Suprapubic skin (tissue), 4 donors: ENCODE results near the gene TFAP2C. TPM values are rescaled to one million over a fixed set of nuclear protein-coding genes. Genes with fewer than 3 reads are reported as not detected.

ENCODE experiments used
- DNase-seq, 2 donors: peaks; one replicate each; pipeline ENCODE4 v3.0.0-alpha.2; 2019; ENCODE audit warnings: low spot score in 2 of 2
- H3K27ac ChIP-seq: fragments of 200-600 bp; sonication (generic); one replicate; pipeline ENCODE4 v1.5.1; 2019
- H3K27me3 ChIP-seq: fragments of 200-600 bp; sonication (generic); one replicate; pipeline ENCODE4 v1.5.1; 2019
- H3K36me3 ChIP-seq: fragments of 200-600 bp; sonication (generic); one replicate; pipeline ENCODE4 v1.5.1; 2019
- H3K4me1 ChIP-seq: fragments of 200-600 bp; sonication (generic); one replicate; pipeline ENCODE4 v1.5.1; 2019
- H3K4me3 ChIP-seq: fragments of 200-600 bp; sonication (generic); one replicate; pipeline ENCODE4 v1.5.1; 2019; ENCODE audit warnings: mild to moderate bottlenecking
- H3K9me3 ChIP-seq: fragments of 200-600 bp; sonication (generic); one replicate; pipeline ENCODE4 v1.5.1; 2019
- EP300 ChIP-seq: sonication (generic); formaldehyde crosslinking; IDR thresholded peaks from one replicate; pipeline ENCODE4 v1.6.1; 2017; ENCODE audit warnings: antibody characterized with exemption
- POLR2A ChIP-seq, 2 donors: fragments of 450-650 bp; IDR thresholded peaks; one replicate each; pipeline ENCODE4 v1.6.1; 2017; ENCODE audit warnings: antibody characterized with exemption in 2 of 2, mild to moderate bottlenecking in 2 of 2, moderate library complexity in 2 of 2
- POLR2AphosphoS5 ChIP-seq, 3 donors: sonication (generic); formaldehyde crosslinking; IDR thresholded peaks; one replicate each; pipeline ENCODE4 v1.6.1; 2017; ENCODE audit warnings: antibody characterized with exemption in 3 of 3
- WGBS: methylation state at CpG from one replicate; pipeline ENCODE4 v1.1.5; 2018; 5-methylcytosine and 5-hydroxymethylcytosine counted together
- total RNA-seq, 4 donors: library from RNA; depleted of rRNA; stranded (reverse); fragments of >200 nt; gene quantifications; one replicate each; pipeline ENCODE4 v1.1.0, GENCODE V29; 2016
- TF ChIP-seq, protein P1 (sequence below), 2 donors: fragments of 200-600 bp in 1 of 2; fragments of 450-650 bp in 1 of 2; sonication (generic) in 1 of 2; IDR thresholded peaks; one replicate each; pipeline ENCODE4 v1.5.1; 2016 to 2019; ENCODE audit warnings: antibody characterized with exemption in 2 of 2, mild to moderate bottlenecking in 1 of 2, moderate library complexity in 1 of 2

Gene TFAP2C
- total RNA-seq, 4 donors from 2014 or later: 79.0 to 100 (median 88.6) TPM

DNA sequence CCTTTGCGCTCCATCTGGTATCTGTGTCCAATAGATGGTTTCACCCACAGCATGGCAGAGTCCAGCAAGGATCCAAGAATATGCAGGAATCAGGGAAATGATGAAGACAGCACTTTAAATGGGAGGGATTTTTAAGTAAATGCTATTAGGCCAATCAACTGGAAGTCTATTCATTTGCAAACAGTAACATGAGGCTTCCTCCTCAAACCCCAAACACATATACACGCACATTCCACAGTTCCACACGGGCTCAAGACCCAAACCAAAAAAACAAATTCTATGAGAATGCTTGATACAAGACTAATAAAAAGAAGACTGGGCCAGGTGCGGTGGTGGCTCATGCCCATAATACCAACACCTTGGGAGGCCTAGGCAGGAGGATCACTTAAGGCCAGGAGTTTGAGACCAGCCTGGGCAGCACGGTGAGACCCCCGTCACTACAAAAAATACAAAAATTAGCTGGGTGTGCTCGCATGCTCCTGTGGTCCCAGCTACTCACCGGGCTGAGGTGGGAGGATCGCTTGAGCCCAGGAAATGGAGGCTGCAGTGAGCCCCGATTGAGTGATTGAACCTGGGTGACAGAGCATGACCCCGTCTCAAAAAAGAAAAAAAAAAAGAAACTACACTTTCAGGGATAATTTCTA lies 21.9 kb upstream of the TFAP2C start:
- Histone ChIP-seq H3K27ac (no peak overlapping the region), H3K27me3 (no peaks in the 10 kb centered on the region), H3K9me3 (no peaks in the 10 kb centered on the region), H3K36me3 (no peaks in the 10 kb centered on the region), H3K4me3 (no peak overlapping the region), H3K4me1 (no peaks in the 10 kb centered on the region)
- 91% methylated on average over 11 of the region's 11 CpGs for WGBS
- no peak for TF ChIP-seq EP300
- TF ChIP-seq, protein P1, sequence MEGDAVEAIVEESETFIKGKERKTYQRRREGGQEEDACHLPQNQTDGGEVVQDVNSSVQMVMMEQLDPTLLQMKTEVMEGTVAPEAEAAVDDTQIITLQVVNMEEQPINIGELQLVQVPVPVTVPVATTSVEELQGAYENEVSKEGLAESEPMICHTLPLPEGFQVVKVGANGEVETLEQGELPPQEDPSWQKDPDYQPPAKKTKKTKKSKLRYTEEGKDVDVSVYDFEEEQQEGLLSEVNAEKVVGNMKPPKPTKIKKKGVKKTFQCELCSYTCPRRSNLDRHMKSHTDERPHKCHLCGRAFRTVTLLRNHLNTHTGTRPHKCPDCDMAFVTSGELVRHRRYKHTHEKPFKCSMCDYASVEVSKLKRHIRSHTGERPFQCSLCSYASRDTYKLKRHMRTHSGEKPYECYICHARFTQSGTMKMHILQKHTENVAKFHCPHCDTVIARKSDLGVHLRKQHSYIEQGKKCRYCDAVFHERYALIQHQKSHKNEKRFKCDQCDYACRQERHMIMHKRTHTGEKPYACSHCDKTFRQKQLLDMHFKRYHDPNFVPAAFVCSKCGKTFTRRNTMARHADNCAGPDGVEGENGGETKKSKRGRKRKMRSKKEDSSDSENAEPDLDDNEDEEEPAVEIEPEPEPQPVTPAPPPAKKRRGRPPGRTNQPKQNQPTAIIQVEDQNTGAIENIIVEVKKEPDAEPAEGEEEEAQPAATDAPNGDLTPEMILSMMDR (IDR thresholded peaks at IDR 0.05): no peak
- TF ChIP-seq POLR2AphosphoS5 (IDR thresholded peaks at IDR 0.05): no peak
- DNase-seq: no peak

DNA sequence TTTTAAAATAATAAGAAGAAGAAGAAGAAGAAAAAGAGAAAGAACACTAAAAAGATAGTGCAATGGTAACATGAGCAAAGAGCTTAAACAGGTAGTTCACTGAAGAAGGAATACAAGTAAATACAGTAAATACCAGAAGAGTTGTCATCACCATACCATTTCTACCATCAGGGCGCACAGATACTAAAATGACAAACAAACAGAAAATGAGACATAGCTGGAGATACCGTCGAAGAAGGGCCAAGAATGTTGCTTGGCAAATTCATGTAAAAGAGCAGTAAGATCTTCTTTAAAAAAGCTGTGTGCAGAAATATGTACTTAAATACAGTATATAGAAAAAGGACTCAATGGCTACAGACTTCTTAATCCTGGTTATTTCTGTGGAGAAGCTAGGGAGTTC lies 20.7 kb upstream of the TFAP2C start:
- Histone ChIP-seq H3K27ac (no peak overlapping the region), H3K36me3 (no peaks in the 10 kb centered on the region), H3K4me3 (no peak overlapping the region), H3K9me3 (no peaks in the 10 kb centered on the region), H3K27me3 (no peaks in the 10 kb centered on the region), H3K4me1 (no peaks in the 10 kb centered on the region)
- no peak for DNase-seq
- 94% methylated on average over 3 of the region's 3 CpGs for WGBS
- TF ChIP-seq POLR2A (IDR thresholded peaks at IDR 0.05) (no peak), POLR2AphosphoS5 (IDR thresholded peaks at IDR 0.05) (no peak), EP300 (no peak)
- TF ChIP-seq, protein P1 (IDR thresholded peaks at IDR 0.05): no peak

DNA sequence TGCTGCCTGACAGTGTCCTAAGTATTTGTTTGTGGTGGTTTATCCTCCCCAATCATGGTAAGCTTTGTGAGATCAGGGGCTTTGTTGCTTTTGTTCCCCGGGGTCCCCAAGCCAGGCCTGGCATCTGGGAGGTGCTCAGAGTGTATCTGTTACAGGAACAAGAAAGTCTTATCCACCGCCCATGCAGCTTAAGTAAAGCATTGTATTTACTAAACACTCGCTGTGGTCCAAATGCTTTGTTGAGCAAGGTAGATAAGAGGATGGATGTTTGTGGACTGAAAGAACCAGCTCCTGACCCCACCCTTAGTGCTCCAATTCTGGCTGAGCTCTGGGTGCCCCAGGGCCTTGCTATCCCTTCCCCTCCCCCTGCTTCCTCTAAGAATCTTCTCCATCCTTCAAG lies 19.8 kb upstream of the TFAP2C start:
- no peaks in the 10 kb centered on the region for H3K36me3 ChIP-seq
- no peaks in the 10 kb centered on the region for H3K9me3 ChIP-seq
- no peak overlapping the region for H3K4me3 ChIP-seq
- H3K27ac ChIP-seq: no peak overlapping the region
- no peak for TF ChIP-seq EP300
- TF ChIP-seq POLR2AphosphoS5 (IDR thresholded peaks at IDR 0.05): no peak
- TF ChIP-seq POLR2A (IDR thresholded peaks at IDR 0.05): no peak
- TF ChIP-seq, protein P1 (IDR thresholded peaks at IDR 0.05): no peak
- H3K27me3 ChIP-seq: no peaks in the 10 kb centered on the region
- 94% methylated on average over 3 of the region's 3 CpGs for WGBS
- DNase-seq: no peak
- no peaks in the 10 kb centered on the region for H3K4me1 ChIP-seq

DNA sequence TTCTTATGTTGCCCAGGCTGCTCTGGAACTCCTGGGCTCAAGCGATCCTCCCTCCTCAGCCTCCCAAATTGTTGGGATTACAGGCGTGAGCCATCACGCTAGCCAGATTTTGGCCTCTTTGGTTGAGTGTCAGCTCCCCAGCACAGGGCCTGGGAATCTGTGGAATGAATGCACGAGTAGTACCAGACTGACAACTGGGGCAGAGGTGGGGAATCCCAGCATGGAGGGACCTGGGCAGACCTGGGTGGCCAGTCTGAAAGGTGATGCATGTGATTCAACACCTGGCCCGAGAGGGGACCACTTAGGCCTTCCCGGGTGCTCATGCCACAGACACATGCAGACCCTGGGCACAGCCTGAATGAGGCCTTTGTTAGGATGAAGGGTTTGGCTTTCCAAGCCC lies 19.0 kb upstream of the TFAP2C start:
- TF ChIP-seq POLR2A (IDR thresholded peaks at IDR 0.05) (no peak), EP300 (no peak), POLR2AphosphoS5 (IDR thresholded peaks at IDR 0.05) (no peak)
- TF ChIP-seq, protein P1 (IDR thresholded peaks at IDR 0.05): no peak
- no peaks in the 10 kb centered on the region for H3K9me3 ChIP-seq
- 91% methylated on average over 6 of the region's 6 CpGs for WGBS
- no peaks in the 10 kb centered on the region for H3K4me1 ChIP-seq
- no peak overlapping the region for H3K4me3 ChIP-seq
- H3K27ac ChIP-seq: no peak overlapping the region
- no peaks in the 10 kb centered on the region for H3K27me3 ChIP-seq
- no peak for DNase-seq
- no peaks in the 10 kb centered on the region for H3K36me3 ChIP-seq

DNA sequence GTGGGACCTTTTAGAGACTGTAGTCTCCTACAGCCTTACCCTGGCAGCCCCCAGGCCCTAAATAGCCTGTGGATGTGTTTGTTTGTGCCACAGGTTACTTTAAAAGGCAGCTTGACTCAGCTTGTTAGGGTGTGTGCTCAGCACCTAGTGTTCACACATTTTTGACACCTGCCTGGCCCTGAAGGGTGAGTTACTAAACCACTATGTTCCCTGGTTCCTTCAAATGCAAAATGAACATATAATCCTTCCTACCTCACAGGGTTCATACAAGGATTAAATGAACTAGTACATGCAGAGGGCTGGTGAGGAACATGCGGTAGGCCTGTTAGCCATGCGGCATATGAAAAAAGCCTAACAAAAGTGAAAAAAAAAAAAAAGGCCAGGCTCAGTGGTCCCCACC lies 14.9 kb upstream of the TFAP2C start:
- no peak overlapping the region for H3K4me3 ChIP-seq
- no peaks in the 10 kb centered on the region for H3K36me3 ChIP-seq
- WGBS: 86% methylated on average over 2 of the region's 2 CpGs
- no peaks in the 10 kb centered on the region for H3K9me3 ChIP-seq
- no peak for DNase-seq
- no peaks in the 10 kb centered on the region for H3K4me1 ChIP-seq
- no peak for TF ChIP-seq POLR2A (IDR thresholded peaks at IDR 0.05)
- TF ChIP-seq, protein P1 (IDR thresholded peaks at IDR 0.05): no peak
- no peak for TF ChIP-seq EP300
- TF ChIP-seq POLR2AphosphoS5 (IDR thresholded peaks at IDR 0.05): no peak
- no peak overlapping the region for H3K27ac ChIP-seq
- no peaks in the 10 kb centered on the region for H3K27me3 ChIP-seq
